ENCODE results near the gene SLC2A9. TPM values are rescaled to one million over a fixed set of nuclear protein-coding genes. Genes with fewer than 3 reads are reported as not detected.

The SLC2A9 gene
- total RNA-seq, 1 donor from 2014 or later: 21.5 TPM

- no peak for ATAC-seq
Measured at GRCh38 chr4:10041036-10041435, 19.7 kb upstream of the SLC2A9 start.

GRCh38 chr4:10040049-10040892 lies 19.0 kb upstream of the SLC2A9 start:
- ATAC-seq: no peak

GRCh38 chr4:10036807-10037342 lies 15.6 kb upstream of the SLC2A9 start:
- ATAC-seq: no peak

GRCh38 chr4:10035130-10035529 lies 13.8 kb upstream of the SLC2A9 start:
- ATAC-seq: no peak

- ATAC-seq: no peak
Measured at GRCh38 chr4:10034612-10035104, 13.4 kb upstream of the SLC2A9 start.

- no peak for ATAC-seq
Measured at GRCh38 chr4:10034136-10034535, 12.8 kb upstream of the SLC2A9 start.

GRCh38 chr4:10033191-10033881 lies 12.0 kb upstream of the SLC2A9 start:
- ATAC-seq: peak; percentile 50

- peak; percentile 95 for ATAC-seq
Measured at GRCh38 chr4:10032625-10033024, 11.3 kb upstream of the SLC2A9 start.

- ATAC-seq: peak; percentile 3
Measured at GRCh38 chr4:10031668-10032590, 10.6 kb upstream of the SLC2A9 start.

GRCh38 chr4:10030972-10031667 lies 9.8 kb upstream of the SLC2A9 start:
- no peak for ATAC-seq

GRCh38 chr4:10029403-10029802 lies 8.1 kb upstream of the SLC2A9 start:
- ATAC-seq: no peak

GRCh38 chr4:10028910-10029309 lies 7.6 kb upstream of the SLC2A9 start:
- peak; percentile 7 for ATAC-seq

GRCh38 chr4:10026485-10026884 lies 5.2 kb upstream of the SLC2A9 start:
- ATAC-seq: no peak

- ATAC-seq: no peak
Measured at GRCh38 chr4:10025230-10025806, 4.0 kb upstream of the SLC2A9 start.

- no peak for ATAC-seq
Measured at GRCh38 chr4:10024303-10024702, 3.0 kb upstream of the SLC2A9 start.

GRCh38 chr4:10023806-10024205 lies 2.5 kb upstream of the SLC2A9 start:
- peak; percentile 3 for ATAC-seq

- ATAC-seq: no peak
Measured at GRCh38 chr4:10023050-10023419, 1.7 kb upstream of the SLC2A9 start.

- no peak for ATAC-seq
Measured at GRCh38 chr4:10022346-10023049, 1.2 kb upstream of the SLC2A9 start.

- no peak for ATAC-seq
Measured at GRCh38 chr4:10021653-10022023, 341 bp upstream of the SLC2A9 start.

- ATAC-seq: no peak
Measured at GRCh38 chr4:10020106-10020505, 1.2 kb downstream of the SLC2A9 start.

- peak; percentile 2 for ATAC-seq
Measured at GRCh38 chr4:10019521-10020051, 1.7 kb downstream of the SLC2A9 start.

Data from esophagus mucosa (tissue), 1 donor.